Hepatocyte (in vitro differentiated cells): Measurements from ENCODE around the gene IKZF1. TPM values are rescaled to one million over a fixed set of nuclear protein-coding genes. Genes with fewer than 3 reads are reported as not detected.

Source experiments
- DNase-seq: peaks from one replicate; pipeline ENCODE4 v3.0.0-alpha.2; 2016; ENCODE audit warnings: low spot score
- H2AFZ ChIP-seq: fragments of 200-600 bp; sonication (generic); 2 replicates; pipeline ENCODE4 v1.6.0; 2016; ENCODE audit warnings: antibody characterized with exemption, mild to moderate bottlenecking
- H3K27ac ChIP-seq: fragments of 200-600 bp; sonication (generic); 2 replicates; pipeline ENCODE4 v1.5.1; 2016; ENCODE audit warnings: mild to moderate bottlenecking
- H3K27me3 ChIP-seq: fragments of 200-600 bp; sonication (generic); 2 replicates; pipeline ENCODE4 v1.6.1; 2016
- H3K36me3 ChIP-seq: fragments of 200-600 bp; sonication (generic); replicated peaks from 2 replicates; pipeline ENCODE4 v1.5.1; 2016; ENCODE audit warnings: low read depth; ENCODE audit not compliant: insufficient read depth
- H3K4me1 ChIP-seq: fragments of 200-600 bp; sonication (generic); 2 replicates; pipeline ENCODE4 v1.5.1; 2016; ENCODE audit warnings: mild to moderate bottlenecking, moderate library complexity; ENCODE audit not compliant: insufficient read depth
- H3K4me2 ChIP-seq: fragments of 200-600 bp; sonication (generic); 2 replicates; pipeline ENCODE4 v1.6.0; 2016
- H3K4me3 ChIP-seq: fragments of 200-600 bp; sonication (generic); 2 replicates; pipeline ENCODE4 v1.5.1; 2016; ENCODE audit warnings: mild to moderate bottlenecking
- H3K79me2 ChIP-seq: fragments of 200-600 bp; sonication (generic); 2 replicates; pipeline ENCODE4 v1.6.0; 2017; ENCODE audit warnings: mild to moderate bottlenecking
- H3K9me2 ChIP-seq: fragments of 200-600 bp; sonication (generic); replicated peaks from 2 replicates; pipeline ENCODE4 v1.6.0; 2017; ENCODE audit warnings: mild to moderate bottlenecking; ENCODE audit not compliant: insufficient read depth
- H3K9me3 ChIP-seq: fragments of 200-600 bp; sonication (generic); 2 replicates; pipeline ENCODE4 v1.5.1; 2016; ENCODE audit warnings: low read depth, mild to moderate bottlenecking
- H4K20me1 ChIP-seq: fragments of 200-600 bp; sonication (generic); 2 replicates; pipeline ENCODE4 v1.6.0; 2016; ENCODE audit warnings: mild to moderate bottlenecking; ENCODE audit not compliant: insufficient read depth, poor library complexity, severe bottlenecking
- EZH2 ChIP-seq: fragments of 200-600 bp; sonication (generic); IDR thresholded peaks from 2 replicates; pipeline ENCODE4 v1.6.1; 2016; ENCODE audit warnings: antibody characterized with exemption, mild to moderate bottlenecking, borderline replicate concordance
- EZH2phosphoT487 ChIP-seq: fragments of 200-600 bp; sonication (generic); IDR thresholded peaks from one replicate; pipeline ENCODE4 v1.6.1; 2018; ENCODE audit warnings: antibody characterized with exemption, mild to moderate bottlenecking, low read depth, moderate library complexity; ENCODE audit not compliant: unreplicated experiment, severe bottlenecking
- WGBS: methylation state at CpG from one replicate; pipeline ENCODE4 v1.1.6; 2016; ENCODE audit warnings: low lambda C conversion rate; ENCODE audit errors: missing lambda C conversion rate; 5-methylcytosine and 5-hydroxymethylcytosine counted together
- polyA plus RNA-seq: library from polyadenylated mRNA; unstranded; fragments of >200 nt; fragmentation: Nextera tagmentation; extraction: Ambion mirVana; gene quantifications from 2 replicates; pipeline ENCODE4 v1.2.1, GENCODE V29; 2016
- total RNA-seq: library from RNA; depleted of rRNA; stranded (reverse); fragments of >200 nt; gene quantifications from 2 replicates; pipeline ENCODE4 v1.2.3, GENCODE V29; 2014
- TF ChIP-seq, protein P1 (sequence below): fragments of 200-600 bp; sonication (generic); IDR thresholded peaks from 2 replicates; pipeline ENCODE4 v1.5.1; 2016; ENCODE audit warnings: antibody characterized with exemption, mild to moderate bottlenecking; ENCODE audit not compliant: poor library complexity

Gene IKZF1
- total and polyA plus RNA-seq, 2 experiments from 2014 or later = 0.16 to 0.47 TPM

DNA sequence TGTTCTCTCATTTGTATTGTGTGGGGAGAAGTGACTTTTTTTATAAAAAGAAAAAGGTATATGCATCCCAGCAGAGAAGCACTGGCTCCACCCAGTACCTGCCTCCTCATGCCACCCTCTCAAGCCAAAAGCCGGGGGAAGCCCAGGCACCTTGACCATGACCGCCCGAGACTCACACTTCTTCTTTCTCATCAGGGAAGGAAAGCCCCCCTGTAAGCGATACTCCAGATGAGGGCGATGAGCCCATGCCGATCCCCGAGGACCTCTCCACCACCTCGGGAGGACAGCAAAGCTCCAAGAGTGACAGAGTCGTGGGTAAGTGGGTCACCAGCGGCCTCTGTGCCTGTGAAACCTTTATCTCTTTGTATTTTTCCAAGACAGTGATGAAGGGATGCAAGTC lies 22.9 kb downstream of the IKZF1 start:
- H4K20me1 ChIP-seq = no peaks in the 10 kb centered on the region
- H3K27ac ChIP-seq = no peak overlapping the region
- no peaks in the 10 kb centered on the region for H3K9me2 ChIP-seq
- H3K4me2 ChIP-seq = no peak overlapping the region
- H3K4me3 ChIP-seq = no peak overlapping the region
- TF ChIP-seq EZH2phosphoT487 (no peak), EZH2 (no peak)
- TF ChIP-seq, protein P1, sequence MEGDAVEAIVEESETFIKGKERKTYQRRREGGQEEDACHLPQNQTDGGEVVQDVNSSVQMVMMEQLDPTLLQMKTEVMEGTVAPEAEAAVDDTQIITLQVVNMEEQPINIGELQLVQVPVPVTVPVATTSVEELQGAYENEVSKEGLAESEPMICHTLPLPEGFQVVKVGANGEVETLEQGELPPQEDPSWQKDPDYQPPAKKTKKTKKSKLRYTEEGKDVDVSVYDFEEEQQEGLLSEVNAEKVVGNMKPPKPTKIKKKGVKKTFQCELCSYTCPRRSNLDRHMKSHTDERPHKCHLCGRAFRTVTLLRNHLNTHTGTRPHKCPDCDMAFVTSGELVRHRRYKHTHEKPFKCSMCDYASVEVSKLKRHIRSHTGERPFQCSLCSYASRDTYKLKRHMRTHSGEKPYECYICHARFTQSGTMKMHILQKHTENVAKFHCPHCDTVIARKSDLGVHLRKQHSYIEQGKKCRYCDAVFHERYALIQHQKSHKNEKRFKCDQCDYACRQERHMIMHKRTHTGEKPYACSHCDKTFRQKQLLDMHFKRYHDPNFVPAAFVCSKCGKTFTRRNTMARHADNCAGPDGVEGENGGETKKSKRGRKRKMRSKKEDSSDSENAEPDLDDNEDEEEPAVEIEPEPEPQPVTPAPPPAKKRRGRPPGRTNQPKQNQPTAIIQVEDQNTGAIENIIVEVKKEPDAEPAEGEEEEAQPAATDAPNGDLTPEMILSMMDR = no peak
- H3K9me3 ChIP-seq = no peaks in the 10 kb centered on the region
- H3K79me2 ChIP-seq = no peaks in the 10 kb centered on the region
- 92% methylated on average over 10 of the region's 10 CpGs for WGBS
- H3K27me3 ChIP-seq = no peaks in the 10 kb centered on the region
- no peak overlapping the region for H2AFZ ChIP-seq
- H3K4me1 ChIP-seq = no peaks in the 10 kb centered on the region
- DNase-seq = no peak
- no peaks in the 10 kb centered on the region for H3K36me3 ChIP-seq

DNA sequence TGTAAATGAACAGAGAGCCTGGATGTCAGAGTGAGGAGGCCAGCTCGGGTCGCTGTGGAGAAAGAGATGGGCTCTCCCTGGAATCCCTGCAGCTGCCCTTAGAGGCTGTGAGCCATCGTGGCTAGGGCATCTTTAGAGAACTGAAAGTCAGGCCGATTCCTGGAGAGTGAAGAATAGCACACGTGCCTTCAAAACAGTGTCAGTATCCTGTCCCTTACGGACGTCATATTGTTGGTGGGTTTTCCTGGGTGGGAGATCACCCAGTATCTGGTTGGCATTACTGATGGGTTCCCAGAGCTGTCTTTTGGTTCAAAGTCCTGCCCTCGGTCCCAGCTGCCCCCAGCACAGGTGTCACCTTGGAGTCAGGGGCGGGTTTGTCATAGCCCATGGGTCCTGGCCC lies 25.3 kb downstream of the IKZF1 start:
- Histone ChIP-seq H2AFZ (no peak overlapping the region), H3K9me3 (no peaks in the 10 kb centered on the region), H3K36me3 (no peaks in the 10 kb centered on the region), H3K27ac (no peak overlapping the region), H3K4me2 (no peak overlapping the region), H3K9me2 (no peaks in the 10 kb centered on the region), H3K4me1 (no peaks in the 10 kb centered on the region), H3K27me3 (peaks cover 10% of the 10 kb centered on the region), H4K20me1 (no peaks in the 10 kb centered on the region), H3K79me2 (no peaks in the 10 kb centered on the region), H3K4me3 (no peak overlapping the region)
- TF ChIP-seq EZH2 (no peak), EZH2phosphoT487 (no peak)
- TF ChIP-seq, protein P1 = no peak
- 92% methylated on average over 9 of the region's 9 CpGs for WGBS
- DNase-seq = no peak

DNA sequence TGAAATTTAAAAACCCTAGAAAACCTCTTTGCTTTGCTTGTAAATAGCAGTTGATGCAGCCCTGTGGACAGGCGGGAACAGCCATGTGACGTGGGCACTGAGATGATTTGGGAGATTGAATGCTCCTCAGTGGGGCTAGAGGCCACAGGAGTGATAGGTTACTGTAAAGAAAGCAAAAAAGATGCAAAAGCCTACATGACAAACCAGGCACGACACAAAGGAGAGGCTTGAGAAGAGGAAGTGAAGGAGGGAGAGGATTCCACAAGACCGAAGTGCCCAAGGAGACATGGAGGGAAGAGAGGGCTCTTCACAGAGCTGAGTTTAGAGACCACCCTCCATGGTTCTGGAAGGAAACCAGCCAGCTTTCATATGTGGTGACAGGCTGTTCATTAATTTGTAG lies 25.7 kb downstream of the IKZF1 start:
- 94% methylated on average over 4 of the region's 4 CpGs for WGBS
- Histone ChIP-seq H3K36me3 (no peaks in the 10 kb centered on the region), H3K4me1 (no peaks in the 10 kb centered on the region), H3K9me2 (no peaks in the 10 kb centered on the region), H3K27ac (no peak overlapping the region), H3K9me3 (no peaks in the 10 kb centered on the region), H4K20me1 (no peaks in the 10 kb centered on the region), H3K4me2 (no peak overlapping the region), H3K4me3 (no peak overlapping the region), H3K79me2 (no peaks in the 10 kb centered on the region), H2AFZ (no peak overlapping the region), H3K27me3 (peaks cover 10% of the 10 kb centered on the region)
- no peak for DNase-seq
- no peak for TF ChIP-seq EZH2
- no peak for TF ChIP-seq EZH2phosphoT487
- TF ChIP-seq, protein P1 = no peak

DNA sequence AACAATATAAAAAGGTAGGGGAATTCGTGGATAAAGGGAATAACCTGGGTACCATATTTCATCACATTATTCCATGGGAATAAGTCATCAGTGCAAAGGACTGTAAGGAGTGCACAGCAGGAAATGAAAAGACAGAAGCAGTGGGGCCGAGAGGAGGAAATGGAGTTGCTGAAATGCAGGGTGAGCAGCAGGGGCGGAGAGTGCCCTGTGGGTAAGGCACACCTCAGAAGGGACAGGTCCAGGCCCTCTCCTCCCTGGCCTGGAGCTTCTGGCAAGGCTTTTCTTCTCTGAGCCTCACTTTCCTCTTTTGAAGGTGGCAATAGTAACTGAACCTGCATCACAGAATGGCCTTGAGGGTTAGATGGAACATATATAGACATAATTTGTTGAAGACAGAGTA lies 26.2 kb downstream of the IKZF1 start:
- Histone ChIP-seq H3K79me2 (no peaks in the 10 kb centered on the region), H3K27me3 (peaks cover 10% of the 10 kb centered on the region), H3K36me3 (no peaks in the 10 kb centered on the region), H3K9me2 (no peaks in the 10 kb centered on the region), H3K4me2 (no peak overlapping the region), H4K20me1 (no peaks in the 10 kb centered on the region), H3K27ac (no peak overlapping the region), H2AFZ (no peak overlapping the region), H3K9me3 (no peaks in the 10 kb centered on the region), H3K4me3 (no peak overlapping the region), H3K4me1 (no peaks in the 10 kb centered on the region)
- 80% methylated on average over 3 of the region's 3 CpGs for WGBS
- TF ChIP-seq EZH2 = no peak
- TF ChIP-seq, protein P1 = no peak
- no peak for DNase-seq
